ENCODE data around the gene FBP2. TPM values are rescaled to one million over a fixed set of nuclear protein-coding genes. Genes with fewer than 3 reads are reported as not detected.

Gene FBP2
- total and polyA plus RNA-seq, 2 of the 4 experiments (the other 2 are of a cell fraction), result not detected

GRCh38 chr9:94623253-94623652 lies 29.6 kb upstream of the FBP2 start:
- Histone ChIP-seq H2AK9ac (replicated peaks; ENCODE audit: low read depth, low read length, poor library complexity) (no peak overlapping the region), H3K9me1 (ENCODE audit: insufficient read depth, low read length) (no peaks in the 10 kb centered on the region), H3K56ac (ENCODE audit: extremely low read depth, insufficient read depth, low read length) (no peak overlapping the region), H4K20me1 (ENCODE audit: insufficient read depth, low read length) (no peaks in the 10 kb centered on the region), H3K9me3 (ENCODE audit: control insufficient read depth, insufficient read depth, low read length) (no peaks in the 10 kb centered on the region), H3K23ac (ENCODE audit: low read depth, low read length) (no peak overlapping the region), H2AK5ac (ENCODE audit: low read depth, low read length) (no peak overlapping the region), H3K4ac (ENCODE audit: low read depth, low read length) (no peak overlapping the region), H3K14ac (replicated peaks; ENCODE audit: low read depth, low read length) (no peak overlapping the region), H3K18ac (ENCODE audit: low read depth, low read length) (no peak overlapping the region), H3K27me3 (ENCODE audit: control insufficient read depth, insufficient read depth, low read length) (peaks cover 6% of the 10 kb centered on the region), H3K36me3 (ENCODE audit: control insufficient read depth, insufficient read depth, low read length) (no peaks in the 10 kb centered on the region), H3K4me3 (ENCODE audit: insufficient read depth, low read depth, low read length) (no peak overlapping the region), H4K5ac (ENCODE audit: low read depth, low read length) (no peak overlapping the region), H3K9ac (ENCODE audit: low read depth, low read length) (no peak overlapping the region), H4K91ac (ENCODE audit: insufficient read depth, low read depth, low read length) (no peak overlapping the region), H3K79me1 (ENCODE audit: low read depth in 1 of 2, low read length in 2 of 2) (no peaks in the 10 kb centered on the region), H2BK15ac (ENCODE audit: low read depth, low read length) (no peak overlapping the region), H2BK5ac (ENCODE audit: low read depth, low read length, poor library complexity, severe bottlenecking) (no peak overlapping the region), H2AFZ (replicated peaks; ENCODE audit: low read length, poor library complexity) (no peak overlapping the region), H2BK20ac (ENCODE audit: low read depth, low read length) (no peak overlapping the region), H4K8ac (ENCODE audit: low read depth in 2 of 2, low read length in 2 of 2) (no peak overlapping the region), H3K4me2 (ENCODE audit: low read depth, low read length) (no peak overlapping the region), H2BK120ac (ENCODE audit: low read depth, low read length) (no peak overlapping the region), H3K27ac (ENCODE audit: insufficient read depth, low read length) (no peak overlapping the region), H3K4me1 (ENCODE audit: control insufficient read depth, insufficient read depth, low read length) (no peaks in the 10 kb centered on the region)
- ATAC-seq (ENCODE audit: low read depth) (no peak; the same call in 1 of the 2 replicates), DNase-seq (no peak)
- no TSS peak for BruUV-seq (replicated peaks)
- in situ Hi-C loops (cut with MboI; ENCODE audit: low sequenced_read_pairs) (no loop called here), dilution Hi-C loops (cut with HindIII; ENCODE audit: low sequenced_read_pairs, unreplicated experiment) (no loop called here), intact Hi-C loops (cut with micrococcal nuclease) (no loop called here)
- CTCF ChIA-PET, result no interaction called here
- POLR2A ChIA-PET (ENCODE audit: unreplicated experiment), result no interaction called here
- no peak for TF ChIP-seq BHLHE40 (IDR thresholded peaks at IDR 0.05; ENCODE audit: low read depth, low read length)
- TF ChIP-seq CEBPB (IDR thresholded peaks at IDR 0.05; ENCODE audit: low read depth, low read length), result no peak
- TF ChIP-seq MAZ (IDR thresholded peaks at IDR 0.05; ENCODE audit: borderline replicate concordance, low read depth, low read length), result no peak
- no peak for TF ChIP-seq SMC3 (IDR thresholded peaks at IDR 0.05; ENCODE audit: low read depth, low read length)
- TF ChIP-seq MAFK (IDR thresholded peaks at IDR 0.05; ENCODE audit: low read depth, low read length), result no peak
- no peak for TF ChIP-seq CHD1 (IDR thresholded peaks at IDR 0.05; ENCODE audit: low read depth, low read length)
- TF ChIP-seq USF2 (IDR thresholded peaks at IDR 0.05; ENCODE audit: low read depth, low read length), result no peak
- no peak for TF ChIP-seq FOS (IDR thresholded peaks at IDR 0.05; ENCODE audit: low read depth, low read length)
- TF ChIP-seq RFX5 (IDR thresholded peaks at IDR 0.05; ENCODE audit: low read depth, low read length), result no peak
- no peak for TF ChIP-seq NFE2L2 (IDR thresholded peaks at IDR 0.05; ENCODE audit: low read depth, low read length)
- TF ChIP-seq RCOR1 (IDR thresholded peaks at IDR 0.05; ENCODE audit: insufficient replicate concordance, low read length), result no peak
- TF ChIP-seq CTCF (conservative IDR thresholded peaks at IDR 0.05; ENCODE audit: low read depth, low read length), result no peak
- no peak for TF ChIP-seq MXI1 (IDR thresholded peaks at IDR 0.05; ENCODE audit: borderline replicate concordance, low read depth, low read length)
- TF ChIP-seq RAD21 (IDR thresholded peaks at IDR 0.05; ENCODE audit: low read length), result no peak
- TF ChIP-seq ELK1 (IDR thresholded peaks at IDR 0.05; ENCODE audit: borderline replicate concordance, low read depth, low read length), result no peak
- TF ChIP-seq POLR2A (IDR thresholded peaks at IDR 0.05; ENCODE audit: low read depth, low read length), result no peak
- 86% methylated on average over 3 of the region's 9 CpGs; no CpG with 5 or more reads in 1 of the 2 experiments for WGBS, 2 experiments (ENCODE audit: extremely low coverage in 2 of 2, insufficient read length in 1 of 2)

Data from IMR-90 (cell line).